Kidney epithelial cell (primary cell): Measurements from ENCODE around the gene NMNAT1. TPM values are rescaled to one million over a fixed set of nuclear protein-coding genes. Genes with fewer than 3 reads are reported as not detected.

Experiments used
- DNase-seq: peaks from one replicate; pipeline ENCODE4 v3.0.0-alpha.2; 2010; ENCODE audit warnings: low read depth
- H3K27me3 ChIP-seq: 2 replicates; pipeline ENCODE4 v1.6.0; 2011; ENCODE audit warnings: low read length; ENCODE audit not compliant: control insufficient read depth, insufficient read depth
- H3K36me3 ChIP-seq: 2 replicates; pipeline ENCODE4 v1.5.1; 2011; ENCODE audit warnings: low read length; ENCODE audit not compliant: control insufficient read depth, insufficient read depth
- H3K4me3 ChIP-seq: 2 replicates; pipeline ENCODE4 v1.5.1; 2011; ENCODE audit warnings: low read depth, mild to moderate bottlenecking, control low read depth, low read length
- total RNA-seq: library from RNA; depleted of rRNA; stranded (reverse); fragments of >200 nt; gene quantifications from 2 replicates; pipeline ENCODE4 v1.2.3, GENCODE V29; 2015
- TF ChIP-seq, protein P1 (sequence below): IDR thresholded peaks from 2 replicates; pipeline ENCODE4 v1.5.1; 2011; ENCODE audit warnings: mild to moderate bottlenecking, moderate library complexity, low read length, control low read depth, inconsistent platforms; ENCODE audit not compliant: insufficient read depth, poor library complexity, severe bottlenecking

NMNAT1 gene
- total RNA-seq, 1 donor from 2014 or later, result 8.9 TPM

DNA sequence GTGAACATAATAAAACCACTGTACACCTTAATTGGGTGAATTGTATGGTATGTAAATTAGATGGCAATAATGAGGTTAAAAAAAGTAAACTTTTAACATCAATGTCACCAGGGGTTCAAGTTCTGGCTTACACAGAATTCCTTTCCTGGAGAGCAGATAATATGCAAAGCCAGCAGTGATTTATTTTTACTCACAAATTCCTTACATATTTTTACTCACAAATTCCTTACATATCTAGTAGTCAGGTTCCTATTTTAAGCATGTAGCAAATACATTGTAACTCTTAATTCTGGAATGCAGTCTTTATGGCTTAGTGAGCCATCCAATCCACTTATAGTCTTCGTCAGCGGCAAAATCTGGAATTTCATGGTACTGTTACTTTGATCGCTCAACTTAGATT is 88.2 kb downstream of the NMNAT1 start:
- Histone ChIP-seq H3K4me3 (no peak overlapping the region), H3K27me3 (no peaks in the 10 kb centered on the region), H3K36me3 (no peaks in the 10 kb centered on the region)
- DNase-seq, result no peak
- TF ChIP-seq, protein P1, sequence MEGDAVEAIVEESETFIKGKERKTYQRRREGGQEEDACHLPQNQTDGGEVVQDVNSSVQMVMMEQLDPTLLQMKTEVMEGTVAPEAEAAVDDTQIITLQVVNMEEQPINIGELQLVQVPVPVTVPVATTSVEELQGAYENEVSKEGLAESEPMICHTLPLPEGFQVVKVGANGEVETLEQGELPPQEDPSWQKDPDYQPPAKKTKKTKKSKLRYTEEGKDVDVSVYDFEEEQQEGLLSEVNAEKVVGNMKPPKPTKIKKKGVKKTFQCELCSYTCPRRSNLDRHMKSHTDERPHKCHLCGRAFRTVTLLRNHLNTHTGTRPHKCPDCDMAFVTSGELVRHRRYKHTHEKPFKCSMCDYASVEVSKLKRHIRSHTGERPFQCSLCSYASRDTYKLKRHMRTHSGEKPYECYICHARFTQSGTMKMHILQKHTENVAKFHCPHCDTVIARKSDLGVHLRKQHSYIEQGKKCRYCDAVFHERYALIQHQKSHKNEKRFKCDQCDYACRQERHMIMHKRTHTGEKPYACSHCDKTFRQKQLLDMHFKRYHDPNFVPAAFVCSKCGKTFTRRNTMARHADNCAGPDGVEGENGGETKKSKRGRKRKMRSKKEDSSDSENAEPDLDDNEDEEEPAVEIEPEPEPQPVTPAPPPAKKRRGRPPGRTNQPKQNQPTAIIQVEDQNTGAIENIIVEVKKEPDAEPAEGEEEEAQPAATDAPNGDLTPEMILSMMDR, result no peak

DNA sequence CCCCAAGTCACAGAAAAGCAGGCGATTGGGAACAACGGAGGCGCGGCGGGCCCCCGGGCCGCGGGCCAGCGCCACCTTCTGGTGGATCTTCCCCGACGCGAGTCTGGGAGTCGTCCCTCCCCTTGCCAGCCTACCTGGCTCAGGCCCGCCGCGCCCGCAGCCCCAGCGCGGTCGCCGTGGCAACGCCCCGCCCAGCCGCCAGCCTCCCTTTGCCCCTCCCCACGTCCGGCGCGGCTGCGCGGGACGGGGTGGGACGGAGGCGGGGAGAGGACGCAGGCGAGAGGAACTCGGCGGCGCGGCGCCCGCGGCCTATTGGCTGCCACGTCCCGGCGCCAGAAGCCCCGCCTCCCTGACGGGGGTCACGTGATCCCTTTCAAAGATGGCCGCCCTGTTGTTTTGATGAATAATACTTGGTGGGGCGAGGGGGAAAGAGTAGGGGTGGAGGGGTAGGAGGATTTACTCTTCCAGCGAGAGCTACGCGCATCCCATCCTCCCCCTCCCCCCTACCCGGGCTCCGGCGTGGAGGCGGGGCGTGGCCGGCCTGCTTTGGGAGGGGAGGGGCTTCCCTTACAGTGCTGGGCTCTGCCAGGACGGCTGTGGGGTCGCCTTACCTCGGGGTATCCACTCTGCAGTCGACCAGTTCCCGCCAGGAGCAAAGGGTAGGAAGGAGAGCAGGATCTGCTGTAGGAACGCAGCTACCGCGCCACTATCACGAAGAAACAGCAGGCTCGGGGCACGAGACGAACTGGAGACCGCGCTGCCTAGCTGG is 89.5 kb downstream of the NMNAT1 start, which contains the start of gene UBE4B:
Gene UBE4B, plus strand, starts transcription at position 369 of the 769 bp plus-strand sequence. CDS start 713 bp downstream, outside the sequence.
- TF ChIP-seq, protein P1, result peak; percentile 79
- DNase-seq, result peak; percentile 78
- Histone ChIP-seq H3K27me3 (no peaks in the 10 kb centered on the region), H3K4me3 (peak within 1 kb of the TSS; percentile 67), H3K36me3 (no peaks in the 10 kb centered on the region)

GRCh38 chr1:10033359-10033845 is 90.1 kb downstream of the NMNAT1 start:
- TF ChIP-seq, protein P1, result peak; percentile 9
- Histone ChIP-seq H3K4me3 (peak overlapping the region; percentile 67), H3K27me3 (no peaks in the 10 kb centered on the region), H3K36me3 (no peaks in the 10 kb centered on the region)
- DNase-seq, result no peak

Other genes starting within 250 kb of the NMNAT1 start
- gene CLSTN1, start 119.5 kb upstream of the NMNAT1 start, total RNA-seq, result 115 TPM in 2 replicates
- 27.4 and 28.6 TPM in 2 replicates for gene CTNNBIP1, start 33.2 kb upstream of the NMNAT1 start, total RNA-seq
- gene LZIC, start 84 bp upstream of the NMNAT1 start, total RNA-seq, result 33.6 and 34.4 TPM in 2 replicates
- 11.1 and 14.8 TPM in 2 replicates for gene RBP7, start 53.8 kb downstream of the NMNAT1 start, total RNA-seq
- gene UBE4B, start 89.5 kb downstream of the NMNAT1 start, total RNA-seq, result 45.0 and 47.1 TPM in 2 replicates